Hematopoietic multipotent progenitor cell treated with erythropoietin and hydrocortisone succinate and interleukin-3 and kit ligand, for 15 days (in vitro differentiated cells): ENCODE results near the gene ZMYM4.

Experiments
- DNase-seq: peaks from one replicate; pipeline ENCODE4 v3.0.0-alpha.2; 2015; ENCODE audit warnings: low spot score

ZMYM4 gene

GRCh38 chr1:35406103-35406502, 137.6 kb downstream of the ZMYM4 start:
- no peak for DNase-seq

GRCh38 chr1:35407743-35408142, 139.2 kb downstream of the ZMYM4 start:
- no peak for DNase-seq

DNA sequence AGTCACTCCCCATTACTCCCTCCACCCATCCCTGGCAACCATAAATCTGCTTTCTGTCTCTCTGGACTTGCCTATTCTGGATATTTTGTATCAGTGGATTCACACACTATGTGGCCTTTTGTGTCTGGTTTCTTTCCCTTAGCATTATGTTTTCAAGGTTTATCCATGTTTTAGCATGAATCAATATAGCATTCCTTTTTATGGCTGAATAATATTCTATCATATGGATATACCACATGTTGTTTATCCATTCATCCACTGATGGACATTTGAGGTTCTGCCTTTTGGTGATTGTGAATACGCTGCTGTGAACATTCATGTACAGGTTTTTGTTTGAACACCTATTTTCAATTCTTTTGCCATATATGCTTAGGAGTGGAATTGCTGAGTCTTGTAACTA, 140.4 kb downstream of the ZMYM4 start:
- DNase-seq = no peak

DNA sequence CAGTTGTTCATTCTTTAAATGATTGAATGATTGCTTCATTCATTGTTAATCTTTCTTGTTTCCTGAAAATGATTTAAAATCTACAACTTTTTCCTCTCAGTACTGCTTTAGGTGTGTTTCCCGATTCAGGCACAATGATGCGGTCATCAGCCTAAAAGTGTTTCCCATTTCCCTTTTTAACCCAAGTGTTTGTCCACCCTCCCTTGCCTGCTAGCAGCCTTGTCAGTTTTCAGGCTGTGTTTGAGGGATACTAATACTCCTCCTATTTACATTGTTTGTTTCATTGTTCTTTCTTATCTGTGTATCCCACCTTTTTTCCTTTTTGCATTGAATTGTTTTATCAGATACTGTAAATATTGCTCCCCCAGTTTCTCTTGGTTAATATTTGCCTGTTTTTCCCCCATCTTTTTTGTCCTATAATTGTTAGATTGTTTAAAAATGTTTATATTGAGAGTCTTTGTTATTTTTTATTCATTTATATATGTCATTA, 157.6 kb downstream of the ZMYM4 start:
- no peak for DNase-seq

DNA sequence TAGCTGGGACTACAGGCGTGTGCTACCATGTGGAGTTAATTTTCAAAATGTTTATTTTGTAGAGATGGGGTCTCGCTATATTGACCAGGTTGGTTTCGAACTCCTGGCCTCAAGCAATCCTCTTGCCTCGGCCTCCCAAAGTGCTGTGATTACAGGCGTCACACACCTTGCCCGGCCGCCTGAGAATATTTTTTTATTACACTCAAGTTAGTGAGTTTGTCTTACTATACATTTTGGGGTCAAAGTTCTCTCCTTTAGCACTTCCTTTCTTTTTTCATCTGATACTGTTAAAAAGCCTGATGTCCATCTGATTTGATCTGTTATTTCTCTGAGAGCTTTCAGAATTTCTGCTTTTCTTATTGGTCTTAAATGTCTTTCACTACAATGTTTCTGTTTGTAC, 159.9 kb downstream of the ZMYM4 start:
- no peak for DNase-seq

DNA sequence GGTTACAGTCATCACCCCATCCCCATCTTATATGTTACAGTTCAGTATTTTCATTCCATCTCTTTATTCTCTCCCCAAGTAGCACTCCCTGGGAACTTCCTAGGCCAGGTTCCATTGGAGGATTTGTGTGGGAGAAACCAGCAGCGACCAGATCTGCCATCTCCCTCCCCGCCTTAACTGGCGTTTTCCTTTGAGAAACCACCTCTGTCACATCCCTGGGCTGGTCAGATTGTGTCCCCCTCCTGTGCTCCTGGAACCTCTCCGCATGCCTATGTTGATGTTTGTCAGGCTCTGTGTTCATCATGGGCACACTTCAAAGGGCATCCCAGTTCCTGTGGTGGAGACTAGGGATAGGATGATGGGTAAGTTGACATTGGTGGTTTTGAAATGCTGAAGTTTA, 162.3 kb downstream of the ZMYM4 start:
- no peak for DNase-seq

DNA sequence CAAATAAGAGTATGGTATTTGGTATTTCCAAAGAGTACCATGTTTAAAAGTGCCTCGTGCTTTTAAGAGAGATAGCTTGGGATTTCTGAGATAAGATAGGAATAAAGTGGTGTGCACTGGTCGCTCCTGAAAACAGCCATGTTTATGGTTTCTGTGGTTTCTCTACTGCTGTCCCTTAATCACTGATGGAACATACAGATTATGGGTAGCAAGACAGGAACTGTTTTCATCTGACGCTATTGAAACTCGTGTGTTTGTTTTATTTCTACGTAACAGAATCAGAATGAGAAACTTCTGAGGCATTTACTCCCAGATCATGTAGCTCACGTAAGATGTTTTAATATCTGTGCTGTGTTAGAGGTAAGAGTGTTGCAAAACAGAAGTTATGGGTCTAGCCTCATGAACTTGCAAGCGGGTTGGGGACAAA, 162.7 kb downstream of the ZMYM4 start:
- no peak for DNase-seq

DNA sequence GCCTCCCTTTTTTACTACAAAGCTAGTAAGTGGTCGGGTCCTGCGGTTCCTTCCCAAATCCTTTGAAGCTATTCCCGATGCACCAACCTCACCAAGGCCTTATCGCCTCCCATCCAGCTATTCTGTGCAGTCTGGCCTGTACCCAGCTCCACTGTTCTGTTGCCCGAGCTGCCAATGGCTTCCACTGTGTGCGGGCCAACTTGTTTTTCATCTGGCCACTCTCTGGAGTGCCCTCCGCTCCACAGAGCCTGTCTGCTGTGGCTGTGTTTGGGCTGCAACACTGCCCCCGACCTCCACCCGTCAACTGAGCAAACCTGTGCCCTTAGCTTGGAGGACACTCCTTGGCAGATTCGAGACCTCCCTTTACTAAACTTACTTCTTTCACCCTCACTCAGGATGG, 163.7 kb downstream of the ZMYM4 start:
- no peak for DNase-seq

- no peak for DNase-seq
Measured at GRCh38 chr1:35433714-35434113, 165.2 kb downstream of the ZMYM4 start.

GRCh38 chr1:35434703-35435102, 166.2 kb downstream of the ZMYM4 start:
- DNase-seq = no peak

- no peak for DNase-seq
Measured at GRCh38 chr1:35436078-35436477, 167.6 kb downstream of the ZMYM4 start.

GRCh38 chr1:35437200-35437599, 168.7 kb downstream of the ZMYM4 start:
- DNase-seq = no peak

DNA sequence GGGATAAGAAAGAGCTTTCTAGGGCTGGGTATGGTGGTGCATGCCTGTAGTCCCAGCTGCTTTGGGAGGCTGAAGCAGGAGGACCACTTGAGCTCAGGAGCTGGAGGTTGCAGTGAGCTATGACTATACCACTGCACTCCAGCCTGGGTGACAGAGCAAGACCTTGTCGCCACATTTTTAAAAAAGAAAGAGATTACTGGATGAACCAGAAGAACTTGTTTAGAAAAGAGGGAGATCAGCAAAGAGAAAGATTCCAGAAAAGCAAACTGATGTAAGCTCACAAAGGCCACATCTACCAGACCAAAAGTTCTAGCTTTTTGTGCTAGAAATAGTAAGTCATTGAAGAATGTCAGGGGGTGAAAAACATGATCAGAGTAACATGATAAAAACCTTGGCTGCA, 171.1 kb downstream of the ZMYM4 start:
- no peak for DNase-seq

- DNase-seq = no peak
Measured at GRCh38 chr1:35441926-35442579, 173.5 kb downstream of the ZMYM4 start.

DNA sequence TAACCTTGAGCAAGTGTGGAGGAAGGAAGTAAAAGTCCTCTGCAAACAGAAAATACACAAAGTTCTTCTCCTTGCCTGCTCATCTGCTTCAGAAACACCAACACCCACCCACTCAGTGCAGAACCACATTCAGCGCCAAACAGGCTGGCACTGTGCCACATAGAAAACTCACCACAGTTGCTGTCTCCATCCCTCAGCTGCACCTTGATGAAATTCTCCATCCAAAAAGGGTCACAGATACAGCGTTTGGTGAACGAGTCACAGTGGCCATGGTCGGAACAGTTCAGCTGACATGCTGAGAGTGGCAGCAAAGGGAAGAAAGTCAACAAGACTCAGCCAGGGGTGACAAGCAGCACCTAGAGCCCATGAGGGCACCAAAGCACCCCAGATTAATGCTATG, 174.2 kb downstream of the ZMYM4 start:
- no peak for DNase-seq

DNA sequence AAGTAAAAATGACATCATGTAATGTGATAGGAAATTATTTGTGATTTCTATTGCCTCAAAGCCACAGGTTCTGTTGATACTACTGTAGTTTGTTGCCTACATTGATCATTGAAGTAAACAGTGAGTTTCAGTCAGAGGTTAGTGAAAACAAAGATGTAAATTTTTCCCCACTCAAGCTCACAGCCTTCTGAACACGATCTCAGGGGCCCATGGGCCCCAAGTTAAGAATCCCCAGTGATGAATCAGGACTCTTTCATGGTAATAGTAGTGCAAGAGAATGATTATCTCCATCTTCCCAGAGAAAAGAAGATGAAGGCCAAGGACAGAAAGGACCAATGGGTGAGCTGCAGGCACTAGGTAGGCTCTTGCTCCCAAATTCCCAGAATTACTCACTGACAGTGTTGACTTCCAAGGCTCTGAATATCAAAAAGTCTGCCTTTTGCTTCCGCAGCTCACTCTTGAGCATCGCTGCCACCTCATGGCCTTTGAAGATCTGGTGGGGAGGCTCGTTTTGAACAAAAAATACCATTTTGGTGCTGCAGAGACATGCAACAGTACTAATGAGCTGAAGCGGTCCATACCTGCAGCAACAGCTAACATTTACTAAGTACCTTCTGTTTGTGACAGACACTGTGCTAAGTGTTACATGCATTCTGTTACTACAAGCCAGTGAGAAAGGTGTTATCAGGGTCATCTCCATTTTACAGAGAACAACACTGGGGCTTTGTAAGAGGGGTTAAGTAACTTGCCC, 175.4 kb downstream of the ZMYM4 start:
- DNase-seq = no peak

GRCh38 chr1:35444519-35444774, 175.9 kb downstream of the ZMYM4 start:
- DNase-seq = no peak

DNA sequence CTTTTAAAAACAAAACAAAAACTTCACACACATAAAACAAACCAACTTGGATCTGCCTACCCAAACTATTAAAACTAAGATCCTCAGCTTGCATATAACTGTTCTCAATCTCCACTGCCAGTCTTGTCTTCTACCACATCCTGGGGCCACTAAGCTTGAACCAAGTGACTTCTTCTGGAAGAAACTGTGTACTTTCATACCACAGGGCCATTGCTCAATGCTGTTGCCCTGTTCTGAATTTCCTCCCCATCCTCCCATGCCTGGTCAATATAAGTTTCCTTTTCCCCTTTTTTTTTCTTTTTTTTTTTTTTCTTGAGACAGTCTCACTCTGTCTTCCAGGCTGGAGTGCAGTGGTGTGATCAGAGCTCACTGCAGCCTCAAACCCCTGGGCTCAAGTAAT, 178.8 kb downstream of the ZMYM4 start:
- no peak for DNase-seq

DNA sequence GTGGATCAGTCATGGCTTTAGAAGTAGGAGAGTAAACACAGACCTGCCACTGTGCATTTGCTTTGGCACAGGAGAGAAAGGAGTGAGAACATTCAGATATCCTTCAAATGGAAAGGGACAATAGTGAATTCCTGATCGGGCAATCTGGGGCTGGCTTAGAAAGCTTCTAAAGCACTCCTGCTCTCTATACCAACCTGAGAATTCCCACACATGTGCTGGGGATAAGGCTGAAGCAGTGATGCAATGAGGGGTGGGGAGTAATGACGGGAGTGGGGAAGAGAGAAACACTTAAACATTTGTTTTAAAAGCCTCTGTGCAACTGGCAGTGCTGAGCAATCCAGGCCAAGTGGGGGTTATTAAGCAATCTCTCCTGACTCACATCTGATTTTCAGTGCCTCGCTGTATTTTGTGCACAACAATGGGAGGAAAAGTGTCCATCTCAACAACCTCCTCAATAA, 179.9 kb downstream of the ZMYM4 start:
- no peak for DNase-seq

DNA sequence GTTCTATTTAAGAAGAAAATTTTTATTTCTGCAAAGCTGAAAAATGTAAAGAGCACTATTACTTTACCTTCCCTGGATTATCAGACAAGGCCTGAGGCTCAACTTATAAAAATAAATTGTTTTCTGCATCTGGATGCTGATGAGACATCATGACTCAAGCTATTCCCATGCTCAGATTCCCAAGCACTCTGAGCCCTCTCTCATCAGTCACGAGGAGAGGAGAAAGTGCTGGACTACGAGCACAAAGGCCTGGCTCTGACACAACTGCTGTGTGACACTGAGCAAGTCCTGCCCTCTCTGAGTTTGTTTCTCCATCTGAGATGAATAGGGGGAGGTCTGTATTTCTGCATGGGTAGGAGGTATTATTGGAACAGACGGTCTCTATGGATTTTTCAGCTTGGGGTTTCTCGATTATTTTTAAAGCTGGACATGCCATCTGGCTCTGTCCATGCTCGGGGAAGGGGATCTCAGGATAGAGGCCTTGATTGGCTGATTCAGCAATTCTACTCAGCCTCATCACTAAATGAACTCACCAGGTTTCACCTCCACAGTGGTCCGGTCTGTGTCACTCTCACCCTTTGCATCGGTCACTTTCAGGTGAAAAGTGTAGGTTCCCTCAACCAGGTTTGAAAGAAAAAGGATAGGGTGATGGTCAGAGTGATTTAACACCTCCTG, 181.0 kb downstream of the ZMYM4 start:
- DNase-seq = no peak

DNA sequence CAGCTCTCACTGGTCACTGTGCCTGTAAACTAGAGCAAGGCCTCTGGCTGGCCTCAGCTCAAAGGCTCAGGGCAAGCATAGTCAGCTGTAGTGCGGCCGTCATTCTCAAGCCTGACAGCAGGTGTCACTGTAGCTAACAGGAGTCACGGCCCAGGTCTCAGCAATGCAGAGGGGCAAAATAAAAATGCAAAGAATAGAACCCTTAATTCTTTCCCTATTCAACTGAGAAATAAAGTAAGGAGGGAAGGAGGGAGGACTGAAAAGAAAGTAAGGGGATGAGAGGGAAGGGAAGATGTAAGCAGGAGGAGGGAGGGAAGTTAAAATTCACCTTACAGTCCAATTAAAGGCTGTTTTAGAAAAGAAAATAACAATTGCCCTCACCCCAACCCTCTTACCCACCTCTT, 182.6 kb downstream of the ZMYM4 start:
- peak; percentile 82 for DNase-seq

- peak; percentile 42 for DNase-seq
Measured at GRCh38 chr1:35452106-35452774, 183.7 kb downstream of the ZMYM4 start.

GRCh38 chr1:35453031-35453430, 184.5 kb downstream of the ZMYM4 start:
- no peak for DNase-seq
